ENCODE measurements around the gene PPRC1.

DNA sequence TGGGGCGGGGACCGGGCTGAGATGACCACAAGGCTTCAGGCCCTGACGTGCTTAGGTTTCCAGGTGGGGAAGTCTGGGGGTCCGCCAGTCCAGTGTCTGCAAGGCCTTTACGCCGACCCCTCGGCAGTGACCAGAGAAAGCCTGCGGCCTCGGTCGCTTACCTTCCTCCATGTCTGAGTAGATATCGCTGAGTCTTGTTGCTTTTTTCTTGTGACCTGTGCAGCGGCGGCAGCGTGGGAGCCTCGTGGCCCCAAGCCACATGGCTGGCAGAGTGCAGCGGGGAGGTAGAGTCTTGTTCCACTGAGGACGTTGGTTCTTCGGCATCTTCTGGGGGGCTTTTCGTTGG lies 19.7 kb downstream of the PPRC1 start:
- no peak for TF ChIP-seq POLR2A (IDR thresholded peaks at IDR 0.05)
- TF ChIP-seq, protein P1, sequence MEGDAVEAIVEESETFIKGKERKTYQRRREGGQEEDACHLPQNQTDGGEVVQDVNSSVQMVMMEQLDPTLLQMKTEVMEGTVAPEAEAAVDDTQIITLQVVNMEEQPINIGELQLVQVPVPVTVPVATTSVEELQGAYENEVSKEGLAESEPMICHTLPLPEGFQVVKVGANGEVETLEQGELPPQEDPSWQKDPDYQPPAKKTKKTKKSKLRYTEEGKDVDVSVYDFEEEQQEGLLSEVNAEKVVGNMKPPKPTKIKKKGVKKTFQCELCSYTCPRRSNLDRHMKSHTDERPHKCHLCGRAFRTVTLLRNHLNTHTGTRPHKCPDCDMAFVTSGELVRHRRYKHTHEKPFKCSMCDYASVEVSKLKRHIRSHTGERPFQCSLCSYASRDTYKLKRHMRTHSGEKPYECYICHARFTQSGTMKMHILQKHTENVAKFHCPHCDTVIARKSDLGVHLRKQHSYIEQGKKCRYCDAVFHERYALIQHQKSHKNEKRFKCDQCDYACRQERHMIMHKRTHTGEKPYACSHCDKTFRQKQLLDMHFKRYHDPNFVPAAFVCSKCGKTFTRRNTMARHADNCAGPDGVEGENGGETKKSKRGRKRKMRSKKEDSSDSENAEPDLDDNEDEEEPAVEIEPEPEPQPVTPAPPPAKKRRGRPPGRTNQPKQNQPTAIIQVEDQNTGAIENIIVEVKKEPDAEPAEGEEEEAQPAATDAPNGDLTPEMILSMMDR (IDR thresholded peaks at IDR 0.05), result no peak
